Camera-type eye (tissue), 1 donor: ENCODE data around the gene PIP5KL1. TPM values are rescaled to one million over a fixed set of nuclear protein-coding genes. Genes with fewer than 3 reads are reported as not detected.

Experiments used
- total RNA-seq: library from RNA; depleted of rRNA; stranded (reverse); fragments of >200 nt; gene quantifications from one replicate; pipeline ENCODE4 v1.2.3, GENCODE V29; 2014

Gene PIP5KL1, protein sequence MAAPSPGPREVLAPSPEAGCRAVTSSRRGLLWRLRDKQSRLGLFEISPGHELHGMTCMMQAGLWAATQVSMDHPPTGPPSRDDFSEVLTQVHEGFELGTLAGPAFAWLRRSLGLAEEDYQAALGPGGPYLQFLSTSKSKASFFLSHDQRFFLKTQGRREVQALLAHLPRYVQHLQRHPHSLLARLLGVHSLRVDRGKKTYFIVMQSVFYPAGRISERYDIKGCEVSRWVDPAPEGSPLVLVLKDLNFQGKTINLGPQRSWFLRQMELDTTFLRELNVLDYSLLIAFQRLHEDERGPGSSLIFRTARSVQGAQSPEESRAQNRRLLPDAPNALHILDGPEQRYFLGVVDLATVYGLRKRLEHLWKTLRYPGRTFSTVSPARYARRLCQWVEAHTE
- total RNA-seq = 3.2 TPM

DNA sequence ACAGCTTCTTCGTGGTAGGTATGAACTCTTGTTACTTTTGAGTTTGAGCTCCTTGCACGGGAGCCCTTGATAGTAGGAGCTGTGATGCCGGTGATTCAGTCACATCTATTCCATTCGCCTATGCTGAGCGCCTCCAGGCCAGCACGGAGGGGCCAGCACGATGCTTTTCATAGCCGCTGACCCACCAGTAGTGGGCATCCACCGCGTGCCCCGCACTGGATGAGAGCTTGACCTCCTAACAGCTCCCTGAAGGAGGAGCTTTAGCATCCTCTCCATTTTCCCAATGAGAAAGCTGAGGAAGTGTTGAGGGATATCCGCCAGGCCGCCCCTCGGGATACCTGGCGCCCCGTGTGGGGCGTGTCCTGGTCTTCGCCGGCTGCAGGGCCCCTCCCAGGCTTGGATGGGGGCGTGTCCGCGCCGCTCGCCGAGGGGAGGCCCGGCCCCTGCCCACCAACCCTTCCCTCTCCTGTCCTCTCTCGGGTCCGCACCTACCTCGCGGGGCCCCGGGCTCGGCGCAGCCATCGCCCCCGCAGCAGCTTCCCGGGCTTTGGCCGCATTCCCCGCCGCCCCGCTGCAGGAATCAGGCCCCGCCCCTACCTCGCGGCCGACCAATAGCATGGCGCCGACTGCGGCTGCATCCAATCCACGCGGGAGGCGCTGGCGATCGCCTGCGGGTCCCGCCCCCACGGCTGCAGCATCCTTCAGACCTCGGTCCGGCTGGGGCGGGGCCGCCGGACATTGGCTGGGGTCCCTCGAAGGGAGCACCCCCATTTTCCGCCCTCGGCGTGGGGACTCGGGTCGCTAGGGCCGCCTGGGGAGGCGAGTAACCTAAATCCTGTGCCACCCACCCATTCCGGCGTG is at the start of gene PIP5KL1:
PIP5KL1 (minus strand) TSS at position 547 of the 861 bp plus-strand sequence; CDS start at position 522, 25 bp downstream.

DNA sequence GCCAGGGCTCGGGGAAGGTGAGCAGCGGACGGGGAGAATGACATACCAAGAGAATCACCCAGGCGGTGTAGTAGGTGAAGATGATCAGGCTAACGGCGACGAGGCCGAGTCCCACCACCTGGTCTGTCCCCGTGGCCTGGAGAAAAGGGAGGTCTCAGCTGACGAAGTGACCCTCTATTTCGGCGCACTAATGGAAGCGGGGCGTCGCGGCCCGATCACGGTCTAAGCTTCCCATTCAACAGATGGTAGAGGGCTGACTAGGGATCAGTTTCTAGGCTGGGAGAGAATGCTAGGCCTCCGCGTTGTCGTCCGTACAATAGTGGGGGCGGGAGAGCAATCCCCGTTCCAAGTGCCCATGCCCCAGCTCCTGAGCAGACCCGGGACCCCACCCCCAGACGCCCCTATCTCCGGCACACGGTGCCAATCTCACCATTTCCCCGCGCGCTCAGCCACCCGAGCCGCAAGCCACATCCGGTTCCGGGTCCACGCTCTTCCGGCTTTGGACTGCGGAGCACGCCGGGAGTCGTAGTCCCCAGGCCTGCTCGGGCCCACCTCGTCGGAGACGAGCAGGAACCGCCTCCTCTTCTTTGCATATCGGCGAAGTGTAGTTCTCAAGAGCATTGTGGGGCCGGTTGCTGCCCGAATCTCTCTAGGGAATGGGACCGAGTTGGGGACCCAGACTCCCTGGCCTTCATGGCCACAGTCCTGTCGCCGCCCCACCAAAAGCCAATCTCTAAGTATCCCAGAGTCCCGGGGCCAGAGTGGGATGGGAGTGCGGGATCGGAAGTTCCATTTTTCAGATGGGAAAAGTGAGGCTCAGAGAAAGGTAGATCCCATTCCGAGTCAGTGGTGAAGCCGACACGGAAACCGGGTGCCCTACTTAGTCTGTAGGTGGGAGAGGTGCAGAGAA is 7.1 kb upstream of the PIP5KL1 start, which contains the start of gene DPM2:
DPM2 (minus strand) TSS at position 467 of the 910 bp plus-strand sequence; CDS start at position 433, 34 bp downstream.

DNA sequence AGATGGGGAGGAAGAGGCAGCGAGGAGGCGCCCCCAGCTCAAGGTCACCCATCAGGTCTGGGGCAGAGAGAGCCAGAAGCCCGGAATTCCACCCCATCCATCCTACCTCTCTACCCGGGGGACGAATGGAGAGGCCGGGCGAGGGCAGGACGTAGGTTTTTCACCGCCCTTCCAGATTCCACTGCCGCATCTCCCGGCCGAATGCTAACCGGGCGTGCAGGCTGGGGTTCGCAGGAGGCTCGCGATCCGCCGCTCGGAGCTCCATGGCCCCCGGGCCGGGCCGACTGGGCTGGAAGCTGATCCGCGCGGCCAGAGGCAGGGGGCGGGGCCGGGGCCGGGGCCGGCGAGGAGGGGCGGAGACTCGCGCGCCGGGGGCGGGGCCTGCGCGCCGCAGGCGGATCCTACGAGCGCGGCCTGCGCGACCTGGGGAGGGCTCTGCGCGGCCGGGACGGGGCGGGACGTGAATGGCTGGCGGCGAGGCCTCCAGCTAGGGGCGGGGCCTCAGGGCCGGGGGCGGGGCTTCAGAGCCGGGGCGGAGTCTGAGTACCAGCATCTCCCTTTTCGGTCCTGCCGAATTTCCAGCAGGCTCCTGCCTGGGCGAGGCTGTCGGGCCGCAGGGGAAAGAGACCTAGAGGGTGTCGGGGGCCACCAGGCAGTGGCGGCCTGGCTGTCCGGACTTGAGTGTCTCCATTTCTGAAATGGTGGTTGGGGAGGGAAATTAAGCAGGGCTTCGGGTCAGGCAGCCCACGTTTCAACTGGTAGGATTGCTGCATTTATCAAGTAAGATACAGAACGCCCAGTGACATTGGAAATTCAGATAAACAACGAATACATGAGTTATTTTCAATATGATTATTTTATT is 13.6 kb downstream of the PIP5KL1 start, which contains the start of gene ST6GALNAC4:
ST6GALNAC4 (minus strand) TSS at position 322 of the 862 bp plus-strand sequence. CDS start 622 bp downstream, outside the sequence.

DNA sequence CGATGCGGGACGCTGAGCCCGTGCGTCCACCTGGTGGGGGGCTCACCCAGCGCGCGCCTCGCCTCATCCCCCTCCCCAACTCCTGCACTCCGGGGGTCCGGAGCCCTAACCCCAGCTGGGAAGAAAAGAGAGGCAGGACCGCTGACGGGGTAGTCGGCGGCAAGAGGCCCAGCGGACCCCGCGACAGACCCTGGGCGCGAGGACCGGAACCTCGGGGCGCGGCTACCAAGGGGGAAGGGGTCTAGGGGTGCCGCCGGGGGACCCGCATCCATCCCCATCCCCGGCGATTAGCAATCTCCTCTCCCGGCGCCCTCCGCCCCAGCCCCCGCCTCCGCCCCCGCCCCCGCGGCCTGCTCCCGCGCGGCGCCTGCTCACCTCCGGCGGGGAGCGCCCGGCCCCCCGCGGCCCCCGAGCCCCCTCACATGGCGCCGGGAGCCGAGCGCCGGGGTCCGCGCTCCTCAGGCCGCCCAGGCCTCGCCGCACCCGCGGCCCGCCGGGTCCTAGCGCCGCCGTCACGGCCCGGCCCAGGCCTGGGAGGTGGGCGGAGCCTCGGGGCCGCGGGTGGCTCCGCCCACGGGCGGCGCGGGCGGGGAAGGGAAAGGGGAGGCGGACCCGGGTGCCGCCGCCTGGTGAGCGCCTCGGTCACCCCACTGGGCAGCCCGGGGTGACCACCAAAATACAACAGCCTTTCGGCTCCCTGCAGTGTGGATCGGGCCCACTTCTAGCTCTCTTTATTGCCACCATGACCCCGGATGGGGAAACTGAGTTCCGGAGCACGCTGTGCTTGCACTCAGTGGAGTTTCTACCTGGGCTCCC is 31.2 kb downstream of the PIP5KL1 start, which contains the start of gene ST6GALNAC6:
ST6GALNAC6 (minus strand) TSS at position 476 of the 816 bp plus-strand sequence. CDS start 1,622 bp downstream, outside the sequence.

DNA sequence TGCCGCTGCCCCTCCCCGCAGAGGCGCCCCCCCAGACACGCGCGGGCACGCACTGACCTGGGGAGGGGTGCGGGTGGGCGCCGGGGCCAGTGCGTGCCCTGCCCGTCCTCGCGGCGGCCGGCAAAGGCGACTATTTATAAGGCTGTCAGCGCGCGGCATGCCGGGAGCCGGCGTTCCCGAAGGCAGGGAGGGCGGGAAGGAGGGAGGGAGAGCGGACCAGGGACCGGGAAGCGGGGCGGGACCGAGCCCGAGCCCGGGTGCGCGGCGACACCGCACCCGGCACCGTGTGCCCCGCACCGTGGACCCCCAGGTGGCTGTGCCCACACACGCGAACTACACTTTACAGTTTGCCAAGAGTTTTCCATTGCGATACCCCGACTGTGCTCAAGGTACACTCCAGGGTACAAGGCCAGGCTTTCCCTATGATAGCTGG is 53.0 kb downstream of the PIP5KL1 start, which contains the start of gene AK1:
AK1 (minus strand) TSS at position 110 of the 433 bp plus-strand sequence. CDS start 3,058 bp downstream, outside the sequence.

Other genes starting within 250 kb of the PIP5KL1 start
- gene CFAP157, start 223.8 kb downstream of the PIP5KL1 start, total RNA-seq = not detected
- gene PTRH1, start 215.1 kb downstream of the PIP5KL1 start, total RNA-seq = 13.5 TPM
- not detected for gene TTC16, start 214.7 kb downstream of the PIP5KL1 start, total RNA-seq
- 11.1 TPM for gene TOR2A, start 195.5 kb downstream of the PIP5KL1 start, total RNA-seq
- 10.7 TPM for gene SH2D3C, start 152.1 kb downstream of the PIP5KL1 start, total RNA-seq
- 60.2 TPM for gene CDK9, start 144.7 kb downstream of the PIP5KL1 start, total RNA-seq
- 45.4 TPM for gene FPGS, start 127.9 kb downstream of the PIP5KL1 start, total RNA-seq
- gene ENG, start 76.1 kb downstream of the PIP5KL1 start, total RNA-seq = 21.5 TPM
- 38.4 TPM for gene AK1, start 53.1 kb downstream of the PIP5KL1 start, total RNA-seq
- 22.2 TPM for gene ST6GALNAC6, start 31.2 kb downstream of the PIP5KL1 start, total RNA-seq
- gene ST6GALNAC4, start 13.7 kb downstream of the PIP5KL1 start, total RNA-seq = 12.4 TPM
- 13.2 TPM for gene DPM2, start 7.1 kb upstream of the PIP5KL1 start, total RNA-seq
- 22.5 TPM for gene EEIG1, start 50.2 kb upstream of the PIP5KL1 start, total RNA-seq
- 10.6 TPM for gene NAIF1, start 136.5 kb upstream of the PIP5KL1 start, total RNA-seq
- 24.4 TPM for gene SLC25A25, start 137.5 kb upstream of the PIP5KL1 start, total RNA-seq
- 42.3 TPM for gene PTGES2, start 197.0 kb upstream of the PIP5KL1 start, total RNA-seq
- gene LCN2, start 218.7 kb upstream of the PIP5KL1 start, total RNA-seq = 21.4 TPM
- gene BBLN, start 229.5 kb upstream of the PIP5KL1 start, total RNA-seq = 103 TPM